NT2/D1 (cell line): Measurements from ENCODE around the gene CSNK1A1L.

Experiments
- SUZ12 ChIP-seq: IDR thresholded peaks from 2 replicates; pipeline ENCODE4 v1.6.1; 2011; ENCODE audit not compliant: insufficient read length, insufficient read depth; ENCODE audit errors: extremely low read depth
- YY1 ChIP-seq: IDR thresholded peaks from 2 replicates; pipeline ENCODE4 v1.6.1; 2011; ENCODE audit not compliant: insufficient read length, insufficient read depth
- ZNF274 ChIP-seq: IDR thresholded peaks from 2 replicates; pipeline ENCODE4 v1.6.1; 2011; ENCODE audit warnings: mild to moderate bottlenecking, low read depth, low read length

GRCh38 chr13:37059848-37060192 is 45.6 kb downstream of the CSNK1A1L start:
- TF ChIP-seq SUZ12, result no peak
- no peak for TF ChIP-seq YY1
- no peak for TF ChIP-seq ZNF274
